Endothelial cell of umbilical vein (primary cell): Measurements from ENCODE around the gene HSPA14.

Source experiments
- EZH2 ChIP-seq: IDR thresholded peaks from 2 replicates; pipeline ENCODE4 v1.6.1; 2012; ENCODE audit warnings: borderline replicate concordance, low read depth, mild to moderate bottlenecking, moderate library complexity, low read length, inconsistent platforms; ENCODE audit not compliant: severe bottlenecking
- POLR2A ChIP-seq: IDR thresholded peaks from 2 replicates; pipeline ENCODE4 v1.6.1; 2012; ENCODE audit warnings: low read depth, mild to moderate bottlenecking, control low read depth, low read length

DNA sequence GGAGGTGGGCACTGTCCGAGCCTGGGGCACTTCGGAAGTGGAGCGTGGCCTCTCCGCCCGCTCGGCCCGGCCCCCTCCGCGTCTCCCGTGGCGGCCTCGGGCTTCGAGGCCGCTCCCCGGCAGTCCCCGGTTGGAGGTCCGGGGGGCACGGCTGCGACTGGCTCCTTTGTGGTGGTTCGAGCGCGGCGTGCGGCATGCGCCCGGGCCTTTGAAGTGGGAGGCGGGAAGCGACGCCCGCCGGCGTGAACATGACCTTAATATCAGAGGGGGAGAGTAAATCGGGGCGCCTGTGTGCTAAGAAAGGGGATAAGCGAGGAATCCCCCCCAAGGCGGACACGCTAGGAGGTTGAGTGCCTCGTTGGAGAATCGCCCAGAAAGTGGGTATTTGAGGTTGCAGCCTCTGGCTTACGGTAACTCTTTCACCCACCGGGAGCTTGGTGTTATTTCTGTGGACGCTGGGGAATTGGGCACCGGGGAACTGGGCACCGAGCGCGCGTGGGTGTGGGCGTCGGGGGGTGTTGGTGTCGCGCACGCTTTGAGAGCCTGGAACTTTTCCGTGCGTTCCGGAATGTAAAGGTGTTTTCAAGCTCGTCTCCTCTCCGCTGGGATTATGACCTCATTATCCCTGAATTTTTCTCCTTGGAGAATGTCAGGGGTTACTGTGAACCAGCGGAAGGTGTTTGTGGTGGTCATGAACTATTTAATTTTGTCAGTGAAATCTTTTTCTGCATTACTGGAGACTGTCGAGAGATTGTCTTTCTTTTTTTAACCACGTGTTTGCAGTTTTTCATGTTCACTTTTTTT lies 41.2 kb downstream of the HSPA14 start:
- TF ChIP-seq EZH2 (no peak), POLR2A (no peak)
